ENCODE results near the gene DYSF.

Gene DYSF

DNA sequence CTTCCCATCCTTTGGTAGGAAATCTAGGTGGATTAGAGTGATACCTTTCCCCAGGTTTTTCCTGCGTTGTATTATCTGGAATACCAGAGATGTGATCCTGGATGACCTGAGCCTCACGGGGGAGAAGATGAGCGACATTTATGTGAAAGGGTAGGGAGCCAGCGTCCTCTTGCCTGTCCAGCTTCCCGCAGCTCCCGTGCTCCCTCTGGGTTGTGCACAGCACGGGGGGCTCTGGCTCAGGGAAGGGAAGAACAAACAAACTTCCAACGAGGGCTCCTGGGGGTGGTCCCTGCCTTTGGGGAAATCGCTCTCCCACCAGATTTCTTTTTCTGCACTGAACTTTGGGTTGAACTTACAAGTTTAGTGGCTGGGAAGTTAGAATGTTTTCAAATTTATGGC, 215.7 kb downstream of the DYSF start:
- DNase-seq (ENCODE audit: low read depth in 3 of 3, low spot score in 1 of 3): no peak

DNA sequence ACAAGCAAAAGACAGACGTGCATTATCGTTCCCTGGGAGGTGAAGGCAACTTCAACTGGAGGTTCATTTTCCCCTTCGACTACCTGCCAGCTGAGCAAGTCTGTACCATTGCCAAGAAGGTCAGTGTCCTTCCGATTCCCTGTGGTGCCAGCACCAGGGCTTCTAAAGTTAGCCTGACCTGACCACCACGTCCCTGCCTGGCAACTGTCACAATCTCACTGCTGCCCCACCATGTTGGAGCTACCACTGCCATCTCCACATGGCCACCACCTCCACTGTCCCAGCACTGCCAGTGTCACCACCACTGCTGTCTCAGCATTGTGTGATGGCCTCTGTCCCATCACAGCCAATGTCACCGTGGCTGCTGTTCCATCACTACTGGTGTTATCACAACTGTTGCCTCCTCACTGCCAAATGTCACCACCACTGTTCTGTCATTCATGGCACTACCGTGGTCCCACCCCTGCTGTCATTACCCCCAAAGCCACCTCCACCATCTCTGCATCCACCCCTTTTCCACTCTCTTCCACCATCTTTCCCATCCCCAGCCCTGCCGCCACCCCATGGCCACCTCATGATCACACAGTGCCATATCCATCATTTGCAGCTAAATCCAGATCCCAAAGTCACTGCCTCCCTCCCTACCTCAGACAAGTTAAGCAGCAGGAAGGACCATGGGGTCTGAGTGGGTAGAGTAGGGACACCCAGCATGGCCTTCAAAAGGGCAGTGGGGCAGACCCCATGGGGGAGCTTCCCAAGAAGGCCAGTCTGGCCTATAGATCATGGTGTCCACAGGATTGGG, 216.5 kb downstream of the DYSF start:
- DNase-seq (ENCODE audit: low read depth in 3 of 3, low spot score in 1 of 3): no peak

DNA sequence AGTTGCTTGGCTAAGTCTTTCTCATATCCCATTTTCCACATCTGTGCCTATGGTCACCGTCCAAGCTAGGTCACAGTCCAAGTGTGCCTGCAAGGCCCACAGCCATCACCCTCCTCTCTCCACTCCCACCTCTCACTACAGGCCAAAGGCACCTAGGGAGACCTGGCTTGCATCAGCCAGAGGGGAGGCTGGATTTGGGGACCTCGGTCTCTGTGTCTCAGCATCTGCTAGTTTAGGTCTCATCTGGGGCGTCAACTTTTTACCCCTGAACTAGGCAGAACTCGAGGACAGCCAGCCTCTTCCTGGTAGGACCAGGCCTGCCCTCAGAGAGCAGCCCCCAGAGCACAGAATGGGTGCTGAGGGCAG, 217.1 kb downstream of the DYSF start:
- DNase-seq (ENCODE audit: low read depth in 3 of 3, low spot score in 1 of 3): no peak

DNA sequence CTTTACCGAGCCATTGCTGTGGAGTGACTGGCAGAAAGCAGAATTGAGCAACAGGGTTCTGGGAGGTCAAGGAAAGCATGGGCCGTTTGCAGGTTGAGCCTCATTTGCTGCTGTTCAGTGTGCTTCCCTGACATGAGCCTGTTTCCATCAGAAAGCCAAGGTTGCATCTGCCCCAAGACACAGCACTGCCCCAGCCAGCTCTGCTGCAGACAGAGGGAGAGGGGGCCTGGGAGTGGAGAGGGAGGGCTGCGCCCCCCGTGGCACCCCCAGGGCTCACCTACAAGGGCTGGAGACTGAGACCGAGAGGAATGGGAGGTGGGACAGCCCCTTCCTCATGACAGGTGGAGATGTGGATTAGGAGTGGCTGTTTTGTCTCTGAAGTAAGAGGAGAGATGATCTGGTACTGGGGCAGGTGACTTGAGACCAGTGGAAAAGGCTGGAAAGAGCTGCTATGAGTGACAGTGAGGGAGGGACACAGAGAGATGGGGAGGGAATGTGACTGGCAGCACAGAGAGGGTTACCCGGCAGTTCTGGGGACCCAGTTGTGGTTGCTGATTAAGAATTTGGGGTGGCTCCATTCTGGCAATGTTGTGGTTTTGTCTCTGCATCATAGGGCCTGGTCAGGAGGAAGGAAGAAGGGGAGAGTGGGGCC, 218.0 kb downstream of the DYSF start:
- no peak for DNase-seq (ENCODE audit: low read depth in 3 of 3, low spot score in 1 of 3)

DNA sequence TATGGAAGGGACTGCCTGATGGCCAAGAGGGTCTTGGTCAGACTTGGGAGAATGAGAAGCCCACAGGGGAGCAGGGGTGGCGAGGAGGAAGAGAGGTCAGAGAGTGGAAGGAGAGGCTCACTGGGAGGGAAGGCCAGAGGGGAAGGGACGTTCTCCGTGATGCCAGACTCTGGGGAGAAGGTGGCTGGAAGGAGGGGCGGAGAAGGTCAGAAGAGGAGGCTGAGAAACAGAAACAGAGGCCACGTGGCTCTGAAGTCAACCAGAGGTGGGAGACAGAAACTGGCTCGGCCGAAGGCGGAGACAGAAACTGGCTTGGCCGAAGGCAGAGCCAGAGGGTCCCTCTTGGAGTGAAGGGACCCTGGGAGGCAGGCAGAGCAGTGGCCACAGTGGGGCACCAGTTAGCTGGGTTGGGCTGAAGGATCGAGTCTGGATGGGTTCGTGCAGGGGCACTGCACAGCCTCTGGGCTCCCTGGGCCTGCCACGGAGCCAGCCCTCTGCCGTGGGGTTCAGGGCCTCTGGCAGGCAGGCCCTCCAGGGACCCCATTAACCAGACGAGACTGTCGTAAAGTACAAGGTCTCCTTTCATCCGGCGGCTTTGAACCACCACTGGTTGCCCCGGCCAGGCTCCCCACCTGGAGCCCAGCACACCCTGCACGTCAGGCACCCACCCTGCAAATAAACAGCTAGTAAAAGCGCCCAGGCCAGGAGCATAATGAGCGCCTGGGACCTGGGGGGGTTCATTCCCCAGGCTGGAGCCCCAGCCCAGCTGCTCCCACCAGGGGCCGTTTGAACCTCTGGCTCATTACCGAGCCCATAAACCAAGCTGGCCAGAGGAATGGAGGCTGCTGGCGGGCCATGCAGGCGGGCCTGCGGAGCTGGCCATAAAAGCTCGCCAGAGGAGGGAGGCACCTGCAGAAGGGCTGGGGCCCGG, 218.8 kb downstream of the DYSF start:
- no peak for DNase-seq (ENCODE audit: low read depth in 3 of 3, low spot score in 1 of 3)

DNA sequence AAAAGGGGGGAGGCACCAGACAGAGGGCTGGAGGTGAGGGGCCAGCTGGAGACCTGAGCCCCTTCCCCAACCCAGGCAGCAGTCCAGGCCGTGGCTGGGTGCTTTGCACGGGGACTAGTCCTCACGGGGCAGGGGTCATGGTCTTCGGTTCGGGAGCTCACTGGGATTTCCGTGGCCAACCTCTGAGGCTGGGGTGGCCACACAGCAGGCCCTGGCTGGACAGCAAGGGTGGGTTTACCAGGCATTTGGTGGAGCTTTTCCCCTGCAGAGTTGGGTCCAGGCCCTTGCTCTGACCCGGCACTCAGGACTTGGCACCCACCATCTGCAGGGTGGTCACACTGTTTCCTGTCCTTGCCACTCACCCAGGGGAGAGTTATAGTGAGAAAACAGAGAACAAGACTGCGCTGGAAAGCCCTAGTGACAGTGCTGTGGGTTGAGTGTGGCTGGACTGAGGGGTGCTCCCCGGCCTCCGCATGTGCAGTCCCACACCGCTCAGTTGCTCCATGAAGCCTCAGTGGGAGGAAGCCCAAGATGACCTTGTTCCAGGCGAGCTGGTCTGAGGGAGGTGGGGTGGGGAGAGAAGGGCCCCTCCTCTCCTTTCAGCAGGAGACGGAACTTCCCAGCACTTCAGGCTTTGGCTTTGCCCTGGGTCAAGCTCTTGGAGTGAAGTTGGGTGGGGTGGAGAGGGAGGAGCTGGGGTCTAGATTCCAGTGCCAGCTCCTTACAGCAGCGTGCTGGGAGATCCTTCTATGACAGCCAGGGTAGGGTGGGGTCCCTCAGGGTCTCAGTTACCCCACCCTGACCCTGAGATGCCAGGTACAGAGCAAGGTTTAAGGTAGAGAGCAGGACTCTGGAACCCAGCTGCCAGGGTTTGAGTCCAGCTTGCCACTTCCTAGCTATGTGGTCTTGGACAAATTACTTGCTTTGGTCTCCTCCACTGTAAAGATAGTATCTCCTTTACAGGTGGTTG, 219.8 kb downstream of the DYSF start:
- DNase-seq (ENCODE audit: low read depth in 3 of 3, low spot score in 1 of 3): no peak

DNA sequence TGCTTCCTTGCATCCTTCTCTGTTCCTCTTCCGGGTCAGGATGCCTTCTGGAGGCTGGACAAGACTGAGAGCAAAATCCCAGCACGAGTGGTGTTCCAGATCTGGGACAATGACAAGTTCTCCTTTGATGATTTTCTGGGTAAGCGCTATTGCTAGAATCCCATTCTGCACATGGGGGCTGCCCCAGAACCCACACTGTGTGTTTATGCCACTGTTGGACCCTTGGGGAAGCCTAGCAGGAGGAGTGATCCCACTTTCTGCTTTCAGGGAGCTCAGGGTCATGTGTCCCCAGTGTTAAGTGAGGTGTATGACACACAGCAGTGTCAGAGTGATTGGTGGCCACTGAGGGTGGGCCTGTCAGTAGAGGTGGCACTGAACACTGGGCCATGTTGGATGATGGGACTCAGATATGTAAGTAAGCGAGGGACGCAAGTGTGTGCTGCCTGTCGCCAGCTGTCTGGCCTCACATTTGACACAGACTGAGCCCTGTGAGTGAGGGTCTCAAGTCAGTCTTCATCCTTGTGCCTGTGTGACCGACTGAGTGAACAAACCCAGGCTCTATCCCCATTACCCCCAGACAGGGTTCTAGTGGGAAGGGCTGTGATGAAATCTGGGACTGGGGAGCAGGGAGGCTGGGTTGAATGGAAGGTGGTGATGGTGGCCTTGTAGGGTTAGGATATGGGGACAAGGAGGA, 220.9 kb downstream of the DYSF start:
- DNase-seq (ENCODE audit: low read depth in 3 of 3, low spot score in 1 of 3): no peak

DNA sequence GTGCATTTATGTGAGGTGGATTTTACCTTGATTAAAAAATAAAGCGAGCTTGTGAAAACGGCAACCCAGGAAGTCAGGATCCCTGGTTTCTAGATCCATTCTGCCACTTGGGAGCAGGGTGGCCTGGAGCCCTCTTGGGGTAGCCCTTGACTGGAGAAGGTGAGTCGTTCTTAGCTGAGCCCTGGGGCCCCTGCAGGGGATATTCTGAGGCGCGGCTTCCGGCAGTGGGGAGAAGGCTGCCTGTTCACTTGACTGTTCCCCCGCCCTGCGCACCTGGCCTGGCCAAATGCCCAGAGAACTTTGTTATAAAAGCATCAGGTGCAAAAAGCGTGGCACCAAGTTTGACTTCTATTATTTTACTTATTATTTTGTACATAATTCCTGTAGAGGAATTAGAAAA, 221.9 kb downstream of the DYSF start:
- no peak for DNase-seq (ENCODE audit: low read depth in 3 of 3, low spot score in 1 of 3)

DNA sequence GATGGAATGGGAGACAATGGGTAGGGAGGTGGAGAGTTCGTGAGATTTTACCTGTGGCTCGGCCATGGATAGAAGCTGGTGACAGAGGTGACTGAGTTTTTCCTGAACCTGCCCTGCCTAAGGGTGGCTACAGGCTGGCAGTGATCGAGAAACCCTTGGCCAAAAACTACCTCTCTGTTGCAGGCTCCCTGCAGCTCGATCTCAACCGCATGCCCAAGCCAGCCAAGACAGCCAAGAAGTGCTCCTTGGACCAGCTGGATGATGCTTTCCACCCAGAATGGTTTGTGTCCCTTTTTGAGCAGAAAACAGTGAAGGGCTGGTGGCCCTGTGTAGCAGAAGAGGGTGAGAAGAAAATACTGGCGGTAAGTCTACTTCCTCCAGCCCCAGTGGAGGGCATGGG, 225.5 kb downstream of the DYSF start:
- DNase-seq (ENCODE audit: low read depth in 3 of 3, low spot score in 1 of 3): no peak

DNA sequence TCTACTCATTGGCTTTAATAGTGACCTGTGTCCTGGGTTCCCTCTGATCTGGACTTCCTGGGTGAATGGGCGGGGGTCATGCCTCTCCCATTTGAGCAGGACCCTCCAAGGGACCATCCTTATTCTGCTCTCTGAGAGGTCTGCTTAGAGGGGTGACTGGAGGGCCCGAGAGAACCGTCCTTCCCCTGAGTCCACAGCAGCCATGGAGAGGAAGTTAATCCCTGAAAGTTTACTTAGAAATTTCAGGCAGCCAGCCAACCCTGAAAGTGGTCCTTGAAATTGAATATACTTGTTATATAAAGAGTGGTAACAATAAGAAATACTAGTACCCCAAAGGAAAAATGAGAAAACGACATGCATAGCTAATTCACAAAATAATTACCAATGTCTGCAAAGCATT, 226.1 kb downstream of the DYSF start:
- DNase-seq (ENCODE audit: low read depth in 3 of 3, low spot score in 1 of 3): no peak

DNA sequence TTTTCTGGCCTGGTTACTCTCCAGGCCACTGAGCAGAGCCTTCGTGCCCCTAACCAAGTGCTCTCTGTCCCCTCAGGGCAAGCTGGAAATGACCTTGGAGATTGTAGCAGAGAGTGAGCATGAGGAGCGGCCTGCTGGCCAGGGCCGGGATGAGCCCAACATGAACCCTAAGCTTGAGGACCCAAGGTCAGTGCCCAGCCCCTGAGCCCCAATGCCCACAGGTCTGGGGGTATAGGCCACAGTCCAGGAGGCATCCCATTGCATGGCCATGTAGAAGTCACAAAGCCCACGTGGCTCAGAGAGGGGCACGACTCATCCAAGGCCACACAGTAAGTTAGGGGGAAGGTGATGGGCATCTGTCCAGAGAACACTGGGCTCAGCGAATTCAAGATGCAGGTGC, 227.6 kb downstream of the DYSF start:
- DNase-seq (ENCODE audit: low read depth in 3 of 3, low spot score in 1 of 3): no peak

DNA sequence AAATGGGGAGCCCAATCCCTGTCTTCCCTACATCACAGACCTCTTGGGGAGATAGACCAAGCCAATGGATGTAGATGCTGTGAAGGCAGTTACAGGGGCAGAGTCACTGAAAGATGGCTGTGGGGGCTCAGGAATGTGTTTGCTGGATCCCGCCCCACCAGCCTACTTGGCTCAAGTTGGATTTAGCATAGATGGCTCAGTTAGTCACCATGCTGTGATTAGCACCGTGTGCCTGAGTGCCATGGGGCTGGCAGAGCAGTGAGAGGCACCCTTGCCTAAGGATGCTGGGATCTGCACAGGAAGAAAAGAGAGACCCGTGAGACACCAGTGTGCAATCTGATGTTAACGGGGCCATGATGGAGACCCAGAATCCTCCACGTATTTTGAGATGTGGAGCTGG, 228.3 kb downstream of the DYSF start:
- no peak for DNase-seq (ENCODE audit: low read depth in 3 of 3, low spot score in 1 of 3)

DNA sequence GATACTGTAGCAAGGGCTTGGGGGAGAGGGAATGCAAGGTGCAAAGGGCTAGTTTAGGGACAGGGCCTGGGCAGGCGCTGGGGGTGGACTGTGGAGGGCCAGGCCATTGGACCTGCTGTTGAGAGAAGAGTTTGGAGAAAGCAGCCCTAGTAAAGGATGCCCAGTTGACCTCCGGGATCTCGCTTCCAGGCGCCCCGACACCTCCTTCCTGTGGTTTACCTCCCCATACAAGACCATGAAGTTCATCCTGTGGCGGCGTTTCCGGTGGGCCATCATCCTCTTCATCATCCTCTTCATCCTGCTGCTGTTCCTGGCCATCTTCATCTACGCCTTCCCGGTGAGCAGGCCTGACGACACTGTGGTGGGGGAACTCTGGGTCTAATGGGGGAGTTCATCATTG, 229.0 kb downstream of the DYSF start:
- no peak for DNase-seq (ENCODE audit: low read depth in 3 of 3, low spot score in 1 of 3)

DNA sequence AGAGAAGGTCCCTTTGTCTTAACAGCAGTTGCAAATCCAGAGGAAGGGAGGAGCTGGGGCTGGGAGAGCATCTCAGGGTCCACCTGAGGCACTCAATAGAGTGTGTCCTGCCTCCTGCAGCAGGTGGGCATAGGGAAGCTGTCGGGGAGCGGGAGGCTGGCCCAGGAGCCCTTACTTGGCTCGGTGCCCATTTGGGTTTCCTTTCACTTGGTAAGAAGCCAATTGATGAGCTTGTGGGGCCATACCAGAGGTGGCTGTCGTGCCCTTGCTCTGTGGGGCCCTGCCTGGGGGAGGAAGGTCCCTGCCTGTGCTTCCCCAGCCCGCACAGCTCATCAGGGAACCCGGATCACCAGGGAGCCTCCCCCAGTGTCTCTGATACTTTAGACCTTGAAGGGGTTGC, 229.7 kb downstream of the DYSF start:
- no peak for DNase-seq (ENCODE audit: low read depth in 3 of 3, low spot score in 1 of 3)

DNA sequence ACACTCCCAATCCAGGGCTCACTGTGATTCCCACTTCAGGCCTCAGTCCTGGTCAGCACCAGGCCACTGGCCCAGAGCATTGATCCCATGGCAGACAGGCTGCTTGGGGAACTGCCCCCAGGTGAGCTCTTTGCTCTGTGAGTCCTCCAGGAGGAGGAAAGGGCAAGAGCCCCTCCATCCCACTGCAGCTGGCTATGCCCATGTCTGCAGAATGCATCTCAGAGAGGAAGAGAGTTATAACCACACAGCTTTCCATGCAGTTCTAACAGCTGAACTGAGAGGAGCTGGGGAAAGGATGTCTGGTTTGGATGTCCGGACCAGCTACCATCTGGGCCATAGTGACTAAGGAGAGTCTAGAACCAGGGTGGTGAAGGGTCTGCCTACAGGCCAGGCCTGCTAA, 230.3 kb downstream of the DYSF start:
- no peak for DNase-seq (ENCODE audit: low read depth in 3 of 3, low spot score in 1 of 3)

DNA sequence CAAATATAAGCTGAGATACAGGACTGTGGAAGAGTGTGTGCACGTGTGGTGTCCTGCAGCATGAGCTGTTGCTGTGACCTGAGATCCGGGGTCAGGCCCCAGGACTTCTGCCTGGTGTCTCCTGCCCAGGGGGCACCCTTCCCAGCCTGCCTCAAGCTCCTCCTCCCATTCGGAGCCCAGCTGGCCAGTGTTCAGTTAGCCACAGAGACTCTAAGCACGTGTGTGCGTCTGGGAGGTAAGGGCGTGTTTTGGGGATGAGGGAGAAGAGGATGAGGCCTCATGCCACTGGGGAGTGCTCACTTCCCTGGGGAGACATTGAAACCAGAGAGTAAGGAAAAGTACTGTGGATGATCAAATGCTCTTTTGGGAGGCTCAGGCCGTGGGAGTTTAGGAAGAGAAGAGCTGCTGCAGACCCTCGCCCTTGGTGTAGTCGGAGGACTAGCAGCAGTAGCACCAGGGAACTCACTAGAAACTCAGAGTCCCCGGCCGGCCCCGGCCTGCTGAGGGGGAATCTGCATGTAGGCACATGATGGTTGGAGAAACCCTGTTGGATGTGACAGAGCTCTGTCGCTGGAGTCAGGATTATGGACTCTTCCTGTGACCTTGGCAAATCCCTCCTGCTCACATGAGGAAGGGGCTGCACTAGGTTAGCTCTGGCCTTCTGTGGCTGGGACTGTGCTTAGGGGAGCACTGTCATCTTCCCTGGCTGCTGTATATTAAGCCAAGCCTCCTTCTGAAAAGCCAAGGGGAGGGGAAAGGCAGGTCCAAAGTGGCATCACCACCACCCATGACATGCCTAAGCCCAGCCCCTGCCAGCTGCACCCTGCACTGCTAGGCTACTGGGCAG, 231.1 kb downstream of the DYSF start:
- DNase-seq (ENCODE audit: low read depth in 3 of 3, low spot score in 1 of 3): no peak

DNA sequence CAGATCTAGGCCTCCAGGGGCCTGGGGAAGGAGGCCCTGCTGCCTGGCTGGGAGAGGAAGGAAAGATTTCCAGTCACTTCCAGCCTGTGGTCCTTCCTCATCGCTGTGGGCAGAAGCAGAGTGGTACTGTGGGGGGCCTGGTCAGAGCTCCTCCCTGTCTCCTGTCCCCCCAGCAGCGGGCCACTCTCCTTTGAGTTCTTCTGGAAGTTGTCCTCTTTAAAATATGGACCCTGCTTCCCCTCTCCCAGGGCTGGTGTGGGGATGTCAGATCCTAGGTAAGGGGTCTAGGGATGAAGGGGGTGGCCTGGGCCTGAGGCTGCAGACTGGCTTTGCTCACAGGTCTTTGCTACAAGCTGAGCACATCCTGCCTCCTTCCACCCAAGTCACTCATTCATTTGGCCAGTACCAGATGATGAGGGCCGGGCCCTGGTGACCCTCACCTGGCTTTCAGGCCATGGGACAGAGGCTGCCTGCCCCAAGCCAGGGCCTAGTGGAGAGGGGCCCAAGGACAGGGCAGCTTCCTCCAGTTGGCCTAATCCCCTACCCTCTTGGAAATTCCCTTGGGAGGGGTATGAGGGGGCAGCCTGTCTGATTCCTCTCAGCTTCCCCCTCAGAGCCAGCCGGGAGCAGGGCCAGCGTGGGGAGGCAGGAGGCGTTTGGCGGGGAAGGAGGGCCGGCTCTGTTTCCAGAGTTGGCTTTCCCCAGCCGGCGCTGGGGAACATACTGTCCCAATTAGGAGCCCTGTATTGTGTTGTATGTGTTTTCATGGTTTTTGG, 231.9 kb downstream of the DYSF start:
- no peak for DNase-seq (ENCODE audit: low read depth in 3 of 3, low spot score in 1 of 3)

DNA sequence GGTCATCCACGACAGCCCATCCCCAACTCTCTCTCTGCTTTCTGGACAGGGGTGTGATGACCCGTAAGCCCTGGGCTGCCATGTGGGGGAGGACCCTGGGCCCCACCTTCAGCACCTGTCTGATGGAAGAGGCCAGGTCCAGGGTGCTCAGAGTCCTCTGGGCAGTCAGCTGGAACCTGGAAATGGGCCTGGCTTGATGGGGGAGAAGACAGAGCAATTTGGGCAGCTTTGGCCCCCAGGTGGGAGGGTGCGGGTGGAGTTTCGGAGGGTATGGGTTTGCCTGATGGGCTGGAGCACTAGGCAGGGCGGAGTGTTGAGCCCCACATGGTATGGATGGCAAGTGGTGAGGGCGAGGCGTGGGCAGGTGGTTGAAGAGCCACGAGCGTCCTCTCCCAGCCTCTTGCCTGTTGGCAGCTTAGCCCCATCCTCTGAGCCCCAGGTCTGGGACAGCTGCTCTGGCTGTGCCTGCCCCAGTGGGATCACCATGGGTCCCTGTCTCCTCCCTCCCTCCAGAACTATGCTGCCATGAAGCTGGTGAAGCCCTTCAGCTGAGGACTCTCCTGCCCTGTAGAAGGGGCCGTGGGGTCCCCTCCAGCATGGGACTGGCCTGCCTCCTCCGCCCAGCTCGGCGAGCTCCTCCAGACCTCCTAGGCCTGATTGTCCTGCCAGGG, 232.7 kb downstream of the DYSF start:
- DNase-seq (ENCODE audit: low read depth in 3 of 3, low spot score in 1 of 3): no peak
